IMR-90 (cell line): ENCODE data around the gene GRAMD1A. TPM values are rescaled to one million over a fixed set of nuclear protein-coding genes. Genes with fewer than 3 reads are reported as not detected.

Experiments used
- polyA plus RNA-seq, 3 experiments: library from polyadenylated mRNA; depleted of rRNA; stranded (reverse); fragments of >200 nt; gene quantifications; 2 replicates each; pipeline ENCODE4 v1.2.3, GENCODE V29; 2012; ENCODE audit warnings: low replicate concordance in 1 of 3
- total RNA-seq: library from RNA; depleted of rRNA; stranded (reverse); fragments of >200 nt; gene quantifications from 2 replicates; pipeline ENCODE4 v1.2.3, GENCODE V29; 2012; rRNA removed

GRAMD1A gene
- total and polyA plus RNA-seq, 2 of the 4 experiments (the other 2 are of a cell fraction): 11.1 to 63.0 TPM

Other genes starting within 250 kb of the GRAMD1A start
- gene ZNF599, start 227.1 kb upstream of the GRAMD1A start, total RNA-seq: 3.4 and 4.2 TPM in 2 replicates
- 5.9 and 6.5 TPM in 2 replicates for gene ZNF599, start 227.1 kb upstream of the GRAMD1A start, polyA plus RNA-seq (2012; rRNA removed)
- 2.8 and 2.9 TPM in 2 replicates for gene ZNF30, start 73.4 kb upstream of the GRAMD1A start, total RNA-seq
- 1.1 and 1.3 TPM in 2 replicates for gene ZNF30, start 73.4 kb upstream of the GRAMD1A start, polyA plus RNA-seq (2012; rRNA removed)
- 3.9 and 4.8 TPM in 2 replicates for gene ZNF792, start 36.1 kb upstream of the GRAMD1A start, total RNA-seq
- gene ZNF792, start 36.1 kb upstream of the GRAMD1A start, polyA plus RNA-seq (2012; rRNA removed): 1.2 and 1.5 TPM in 2 replicates
- 2.0 and 2.2 TPM in 2 replicates for gene SCN1B, start 30.1 kb downstream of the GRAMD1A start, total RNA-seq
- gene SCN1B, start 30.1 kb downstream of the GRAMD1A start, polyA plus RNA-seq (2012; rRNA removed): 9.6 and 10.6 TPM in 2 replicates
- gene HPN, start 41.4 kb downstream of the GRAMD1A start, total RNA-seq: not detected in 2 replicates
- gene HPN, start 41.4 kb downstream of the GRAMD1A start, polyA plus RNA-seq (2012; rRNA removed): not detected in 2 replicates
- not detected in 2 replicates for gene FXYD3, start 115.5 kb downstream of the GRAMD1A start, total RNA-seq
- not detected in 2 replicates for gene FXYD3, start 115.5 kb downstream of the GRAMD1A start, polyA plus RNA-seq (2012; rRNA removed)
- gene LGI4, start 134.7 kb downstream of the GRAMD1A start, total RNA-seq: not detected in 2 replicates
- 0.06 and 0.10 TPM in 2 replicates for gene LGI4, start 134.7 kb downstream of the GRAMD1A start, polyA plus RNA-seq (2012; rRNA removed)
- gene FXYD1, start 138.5 kb downstream of the GRAMD1A start, total RNA-seq: 0.18 TPM in 1 of 2 replicates, not detected in the other
- gene FXYD1, start 138.5 kb downstream of the GRAMD1A start, polyA plus RNA-seq (2012; rRNA removed): 2.7 and 3.9 TPM in 2 replicates
- not detected in 2 replicates for gene FXYD7, start 142.9 kb downstream of the GRAMD1A start, total RNA-seq
- gene FXYD7, start 142.9 kb downstream of the GRAMD1A start, polyA plus RNA-seq (2012; rRNA removed): 0.31 and 0.39 TPM in 2 replicates
- 45.8 and 53.6 TPM in 2 replicates for gene FXYD5, start 154.4 kb downstream of the GRAMD1A start, total RNA-seq
- gene FXYD5, start 154.4 kb downstream of the GRAMD1A start, polyA plus RNA-seq (2012; rRNA removed): 245 and 287 TPM in 2 replicates
- gene FAM187B, start 228.4 kb downstream of the GRAMD1A start, total RNA-seq: not detected in 2 replicates
- not detected in 2 replicates for gene FAM187B, start 228.4 kb downstream of the GRAMD1A start, polyA plus RNA-seq (2012; rRNA removed)
- 0.18 and 0.28 TPM in 2 replicates for gene LSR, start 248.7 kb downstream of the GRAMD1A start, total RNA-seq
- 0.44 and 0.98 TPM in 2 replicates for gene LSR, start 248.7 kb downstream of the GRAMD1A start, polyA plus RNA-seq (2012; rRNA removed)